Panc1 (cell line): Measurements from ENCODE around the gene PLK1.

Experiments used
- POLR2AphosphoS5 ChIP-seq: IDR thresholded peaks from 2 replicates; pipeline ENCODE4 v1.6.1; 2012; ENCODE audit warnings: mild to moderate bottlenecking, low read depth, low read length, moderate library complexity
- SIN3A ChIP-seq: IDR thresholded peaks from 2 replicates; pipeline ENCODE4 v1.6.1; 2012; ENCODE audit warnings: low read depth, mild to moderate bottlenecking, low read length, moderate library complexity, borderline replicate concordance; ENCODE audit not compliant: insufficient read depth
- TF ChIP-seq, protein P1 (sequence below): fragments of 450-650 bp; IDR thresholded peaks from 2 replicates; pipeline ENCODE4 v1.5.1; 2017; ENCODE audit warnings: mild to moderate bottlenecking

DNA sequence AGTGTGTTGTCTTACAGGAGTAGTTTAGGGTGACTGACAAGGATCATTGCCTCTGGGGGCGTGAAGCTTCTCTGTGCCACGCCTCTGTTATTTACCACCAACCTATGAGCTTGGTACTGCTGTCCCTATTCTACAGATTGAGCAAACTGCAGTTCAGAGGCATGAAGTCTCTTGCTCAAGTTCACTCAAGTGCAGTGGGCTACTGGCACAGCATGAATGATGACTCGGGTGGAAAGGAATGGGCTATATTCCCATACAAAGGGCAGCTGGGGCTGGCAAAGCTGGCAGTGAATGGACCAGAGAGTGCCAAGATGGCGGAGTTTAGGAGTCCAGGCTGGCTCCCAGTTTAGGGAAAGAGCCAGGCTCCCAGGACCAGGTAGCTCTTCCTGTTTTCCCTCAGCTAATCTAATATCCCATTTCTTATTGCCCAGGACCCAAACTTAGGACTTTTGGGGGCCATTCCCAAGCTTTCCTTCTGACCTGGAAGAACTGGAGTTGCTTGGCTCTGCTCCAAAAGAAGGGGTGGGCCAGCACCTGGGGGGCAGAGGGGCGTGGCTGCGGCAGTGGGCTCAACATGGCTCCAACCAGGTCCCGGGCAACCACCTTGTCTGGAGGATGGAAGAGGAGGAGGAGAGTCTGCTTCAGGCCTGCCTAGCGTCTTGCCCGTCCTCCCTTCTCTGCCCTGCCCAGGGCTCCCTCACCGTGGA lies 12.9 kb downstream of the PLK1 start:
- TF ChIP-seq POLR2AphosphoS5 (no peak; the same call in 1 of the 2 replicates), SIN3A (no peak)
- TF ChIP-seq, protein P1, sequence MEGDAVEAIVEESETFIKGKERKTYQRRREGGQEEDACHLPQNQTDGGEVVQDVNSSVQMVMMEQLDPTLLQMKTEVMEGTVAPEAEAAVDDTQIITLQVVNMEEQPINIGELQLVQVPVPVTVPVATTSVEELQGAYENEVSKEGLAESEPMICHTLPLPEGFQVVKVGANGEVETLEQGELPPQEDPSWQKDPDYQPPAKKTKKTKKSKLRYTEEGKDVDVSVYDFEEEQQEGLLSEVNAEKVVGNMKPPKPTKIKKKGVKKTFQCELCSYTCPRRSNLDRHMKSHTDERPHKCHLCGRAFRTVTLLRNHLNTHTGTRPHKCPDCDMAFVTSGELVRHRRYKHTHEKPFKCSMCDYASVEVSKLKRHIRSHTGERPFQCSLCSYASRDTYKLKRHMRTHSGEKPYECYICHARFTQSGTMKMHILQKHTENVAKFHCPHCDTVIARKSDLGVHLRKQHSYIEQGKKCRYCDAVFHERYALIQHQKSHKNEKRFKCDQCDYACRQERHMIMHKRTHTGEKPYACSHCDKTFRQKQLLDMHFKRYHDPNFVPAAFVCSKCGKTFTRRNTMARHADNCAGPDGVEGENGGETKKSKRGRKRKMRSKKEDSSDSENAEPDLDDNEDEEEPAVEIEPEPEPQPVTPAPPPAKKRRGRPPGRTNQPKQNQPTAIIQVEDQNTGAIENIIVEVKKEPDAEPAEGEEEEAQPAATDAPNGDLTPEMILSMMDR = no peak
